HG02938 (cell line): ENCODE measurements around the gene NIM1K.
"Not testable (repeated sequence)": the region's sequence is repeated elsewhere in the genome, so short reads cannot be mapped to it uniquely, and the experiment has no call there.

Source experiments
- ATAC-seq: cut with Tn5 transposase; IDR thresholded peaks from one replicate; pipeline ENCODE4 v1.9.1; 2021; ENCODE audit warnings: mild to moderate bottlenecking, moderate library complexity; ENCODE audit not compliant: unreplicated experiment

Gene NIM1K

DNA sequence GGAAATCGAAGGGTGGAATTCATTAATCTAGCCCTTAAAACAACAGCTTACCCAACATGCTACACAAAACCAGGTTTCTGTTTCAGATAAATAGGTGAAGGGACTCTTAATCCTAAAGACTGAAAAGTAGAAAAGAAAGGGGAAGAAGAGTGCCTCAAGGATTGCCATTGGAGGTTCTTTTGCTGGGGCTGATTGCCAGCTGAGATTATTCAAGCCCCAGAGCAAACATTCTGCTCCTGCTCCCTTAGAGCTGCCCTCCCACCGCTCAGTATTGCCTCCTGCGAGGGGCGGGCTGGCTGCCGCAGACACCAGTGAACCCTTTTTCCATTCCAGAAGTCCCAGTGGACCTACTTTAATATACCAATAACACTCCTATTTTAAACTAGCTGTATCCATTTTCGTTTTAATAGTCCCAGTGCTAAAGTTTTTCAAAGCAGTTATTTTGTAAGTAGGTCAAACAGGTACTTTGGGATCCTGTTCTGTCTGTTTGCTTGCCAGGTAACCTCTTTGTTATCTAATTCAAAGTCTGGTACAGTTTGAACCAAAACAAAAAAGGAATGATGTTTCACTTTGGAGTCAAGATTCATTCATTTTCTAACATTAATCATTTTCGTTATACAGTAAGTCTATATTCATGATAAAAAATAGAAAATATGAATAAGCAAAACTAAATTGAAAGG, 82.5 kb downstream of the NIM1K start:
- no peak for ATAC-seq

- no peak for ATAC-seq
Measured at GRCh38 chr5:43275391-43275790, 83.4 kb downstream of the NIM1K start.

- ATAC-seq = no peak
Measured at GRCh38 chr5:43279548-43280274, 87.7 kb downstream of the NIM1K start.

DNA sequence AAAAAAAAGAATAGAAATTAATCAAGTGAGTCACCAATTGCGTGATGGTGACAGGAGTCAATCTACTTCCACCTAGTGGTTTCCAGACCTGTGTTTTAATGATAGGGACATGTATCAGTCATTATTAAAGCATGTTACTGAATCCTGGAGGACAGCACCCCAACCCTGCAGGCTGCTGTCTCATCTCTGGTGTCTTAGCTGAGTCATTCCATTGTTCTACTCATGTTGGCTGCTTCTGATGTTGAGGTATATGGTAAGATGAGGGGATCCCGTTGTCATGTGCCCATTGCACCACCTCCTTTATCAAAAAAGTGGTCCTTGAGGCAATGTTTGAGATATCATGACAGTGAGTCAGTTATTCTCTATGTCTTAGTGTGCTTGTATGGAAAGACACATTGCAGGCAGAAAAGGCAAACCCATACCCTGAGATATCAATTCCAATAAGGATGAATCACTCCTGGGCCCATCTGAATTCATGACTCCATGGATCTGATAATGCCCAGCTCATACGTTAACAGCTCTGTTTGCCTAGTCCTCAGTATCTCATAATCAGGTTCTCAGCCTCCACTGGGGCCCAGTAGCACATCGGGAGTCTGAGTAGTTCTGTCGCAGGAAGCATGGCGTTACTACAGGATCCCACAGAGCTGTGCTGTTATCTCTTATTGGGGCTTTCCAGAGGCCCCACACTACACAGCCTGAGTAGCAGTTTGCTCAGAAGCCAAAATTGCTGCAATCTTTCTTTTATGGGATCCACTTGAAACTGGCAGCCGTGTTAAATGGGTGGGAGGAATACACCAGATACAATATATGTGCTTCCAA, 90.0 kb downstream of the NIM1K start:
- ATAC-seq = no peak

DNA sequence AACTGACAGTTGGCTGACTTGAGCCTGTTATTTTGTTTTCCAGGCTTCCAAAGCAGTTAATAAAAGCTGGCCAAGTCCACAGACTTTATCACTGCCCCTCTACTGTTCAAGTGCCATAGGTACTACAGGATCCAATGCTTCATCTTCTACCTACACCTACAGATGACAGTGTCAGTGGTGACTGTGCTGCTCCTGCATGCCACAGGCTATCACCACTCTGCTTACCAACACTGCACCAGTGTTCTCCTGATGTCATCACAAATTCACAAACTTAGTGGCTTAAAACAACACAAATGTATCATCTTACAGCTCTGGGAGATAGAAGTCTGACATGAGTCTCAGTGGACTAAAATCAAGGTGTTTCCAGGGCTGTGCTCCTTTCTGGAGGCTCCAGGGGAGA, 94.6 kb downstream of the NIM1K start:
- no peak for ATAC-seq

DNA sequence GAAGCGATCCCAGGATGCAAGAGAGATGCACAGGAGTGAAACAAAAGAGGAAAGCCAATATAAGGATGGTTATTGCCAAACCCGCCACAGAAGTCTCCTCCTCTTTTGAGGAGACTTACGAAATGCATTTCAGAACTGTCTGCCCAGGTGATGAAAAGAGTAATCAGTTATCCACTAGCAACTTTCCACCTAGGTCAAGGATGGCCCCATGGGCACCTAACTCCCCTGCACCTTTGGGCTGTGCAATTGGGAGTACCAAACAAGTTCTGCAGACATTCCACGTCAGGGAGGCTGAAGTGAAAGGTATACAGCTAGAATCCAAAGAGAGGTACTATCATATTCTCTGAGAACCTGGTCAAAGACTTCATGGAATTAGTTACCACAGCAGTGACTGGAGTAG, 95.5 kb downstream of the NIM1K start:
- ATAC-seq = no peak

DNA sequence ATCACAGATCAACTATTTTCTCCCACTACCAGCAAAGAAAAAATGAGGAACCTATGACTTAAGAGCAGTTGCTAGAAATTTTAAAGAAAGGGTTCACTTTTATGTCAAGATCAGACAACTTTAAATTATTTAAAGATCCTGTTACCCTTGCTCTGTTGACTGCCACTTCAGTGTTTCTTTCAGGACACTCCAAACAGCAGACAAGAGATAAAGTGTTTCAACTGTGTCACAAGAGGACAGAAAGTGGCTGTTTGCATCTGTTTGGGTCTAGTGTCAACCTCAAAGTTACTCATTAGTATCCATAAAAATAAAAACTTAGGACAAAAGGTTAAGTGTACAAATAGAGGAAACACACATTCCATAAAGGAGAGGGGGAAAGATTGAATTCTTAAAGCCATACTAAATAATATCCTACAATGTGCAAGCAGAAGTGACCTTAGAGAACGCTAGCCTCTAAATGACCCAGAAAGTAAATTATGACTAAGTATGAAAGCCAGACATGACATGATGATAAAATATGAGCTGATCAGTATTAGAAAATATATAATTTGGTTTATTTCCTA, 96.3 kb downstream of the NIM1K start:
- no peak for ATAC-seq

- ATAC-seq = no peak
Measured at GRCh38 chr5:43290726-43291125, 98.7 kb downstream of the NIM1K start.

DNA sequence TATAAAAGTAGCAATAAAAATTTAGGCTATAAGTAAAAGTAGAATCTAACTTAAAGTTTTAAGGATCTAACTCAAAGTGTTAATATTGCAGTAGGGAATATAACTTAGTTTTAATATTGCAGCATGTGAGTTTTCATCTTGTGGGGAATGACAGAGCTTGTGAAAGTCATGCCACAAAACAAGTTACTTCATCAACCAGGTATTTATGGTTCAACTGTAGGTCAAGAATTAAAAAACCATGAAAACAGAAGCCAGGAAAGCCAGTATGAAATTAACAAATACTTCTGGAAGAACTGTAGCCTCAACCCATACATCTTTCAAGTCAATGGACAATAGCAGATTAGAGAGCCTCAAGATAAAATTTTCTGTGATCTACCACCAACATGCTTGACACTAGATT, 102.2 kb downstream of the NIM1K start:
- no peak for ATAC-seq

DNA sequence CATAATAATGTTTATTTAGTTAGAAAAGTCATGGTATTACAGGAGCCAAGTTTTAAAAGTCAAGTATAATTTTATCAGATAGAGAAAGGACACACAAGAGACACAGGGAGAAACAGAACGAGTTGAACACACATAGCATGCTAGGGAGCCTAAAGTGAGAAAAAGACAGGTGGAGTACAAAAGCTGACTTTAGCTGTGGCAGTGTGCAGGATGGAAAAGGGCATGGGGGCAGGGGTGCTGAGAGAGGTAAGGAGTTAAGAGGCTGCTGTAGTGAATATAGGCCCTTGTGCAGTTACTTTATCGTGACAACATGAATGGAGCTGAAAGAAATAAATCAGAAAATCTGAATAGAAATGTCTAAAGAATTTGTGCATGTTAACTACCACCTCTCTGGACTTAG, 103.2 kb downstream of the NIM1K start:
- ATAC-seq = no peak

DNA sequence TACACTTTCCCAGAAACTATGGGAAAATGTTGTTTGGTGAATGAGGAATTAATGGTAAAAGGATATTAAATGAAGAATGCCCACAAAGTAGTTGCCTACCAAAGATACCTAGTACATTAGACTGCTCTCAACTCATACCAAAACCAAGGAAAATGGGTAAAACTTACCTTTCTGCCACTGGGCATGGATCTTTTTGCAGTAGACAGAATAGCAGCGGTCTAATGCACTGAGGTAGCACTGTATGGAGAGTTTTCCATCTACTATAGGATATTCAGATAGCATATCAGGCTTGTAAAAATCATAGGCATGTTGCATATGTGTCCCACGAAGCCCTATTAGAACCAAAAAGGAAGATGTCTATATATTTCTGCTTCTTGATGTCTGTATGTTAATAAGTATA, 104.8 kb downstream of the NIM1K start:
- ATAC-seq = no peak

- ATAC-seq = no peak
Measured at GRCh38 chr5:43298443-43298842, 106.4 kb downstream of the NIM1K start.

DNA sequence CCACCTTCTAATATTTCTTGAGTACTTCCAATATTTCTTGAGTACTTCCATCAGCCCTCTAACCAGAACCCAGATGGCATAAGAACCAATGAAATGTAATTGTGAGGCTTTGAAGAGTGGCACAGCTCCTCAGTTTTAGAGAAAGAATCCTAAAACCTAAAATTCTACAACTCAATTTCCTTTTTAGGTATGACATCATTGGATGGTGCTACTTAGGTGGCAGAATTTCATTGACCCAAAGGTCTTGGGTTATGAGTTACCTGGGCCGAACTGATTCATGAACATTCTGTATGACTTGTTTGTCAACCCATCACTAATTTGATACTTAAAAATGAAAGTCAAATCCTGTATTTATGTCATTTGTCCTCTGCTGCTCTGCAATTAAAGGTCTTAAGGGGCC, 108.1 kb downstream of the NIM1K start:
- ATAC-seq = no peak

DNA sequence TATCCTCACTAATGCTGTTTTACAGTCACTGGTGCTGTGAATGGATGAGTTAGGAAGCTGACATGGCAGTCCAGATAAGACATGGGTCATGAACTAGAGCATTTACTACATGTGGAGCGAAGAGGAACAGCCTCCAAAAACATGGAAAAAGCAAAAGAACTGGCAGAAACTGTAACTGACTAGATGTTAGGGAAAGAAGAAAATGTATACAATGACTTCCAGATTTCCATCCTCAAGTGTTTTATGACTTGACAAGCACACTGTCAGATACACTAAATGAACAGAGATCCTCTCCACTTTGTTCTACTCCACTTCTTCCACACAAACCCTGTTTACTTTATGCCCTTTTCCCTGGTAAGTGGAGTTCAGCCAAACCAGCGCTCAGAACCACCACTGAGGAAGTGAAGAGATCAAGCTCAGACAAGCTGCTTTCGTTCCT, 109.6 kb downstream of the NIM1K start:
- no peak for ATAC-seq

DNA sequence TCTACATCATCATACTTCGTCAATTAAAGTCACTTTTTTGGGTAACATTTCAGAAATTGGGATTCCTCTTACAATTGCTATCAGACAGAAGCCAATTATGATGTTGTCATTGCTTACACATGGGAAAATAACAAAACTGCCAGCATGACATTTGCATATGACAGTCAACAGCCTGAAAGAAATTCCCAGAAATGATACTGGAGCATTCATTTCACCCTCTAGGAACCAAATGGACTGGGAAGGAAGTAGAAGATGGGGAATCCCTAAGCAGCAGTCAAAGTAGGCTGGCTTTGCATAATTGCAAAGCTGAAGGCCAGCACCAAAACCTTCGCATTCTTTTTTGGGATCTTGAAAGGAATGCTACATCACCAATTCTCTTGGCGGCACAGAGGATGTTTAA, 110.5 kb downstream of the NIM1K start:
- no peak for ATAC-seq

DNA sequence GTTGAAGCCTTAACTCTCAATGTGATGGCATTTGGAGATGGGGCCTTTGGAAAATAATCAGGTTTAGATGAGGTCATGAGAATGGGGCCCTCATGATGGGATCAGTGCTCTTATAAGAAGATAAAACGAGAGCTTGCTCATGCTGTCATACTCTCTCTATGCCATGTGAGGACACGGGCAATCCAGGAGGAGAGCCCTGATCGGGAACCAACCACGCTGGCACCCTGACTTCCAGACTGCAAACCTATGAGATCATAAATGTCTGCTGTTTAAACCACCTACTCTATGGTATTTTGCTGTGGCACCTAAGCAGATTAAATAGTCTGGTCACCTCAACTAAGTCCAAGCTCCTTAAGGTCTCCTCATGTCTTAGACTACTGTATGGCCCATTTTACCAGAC, 111.2 kb downstream of the NIM1K start:
- no peak for ATAC-seq

- ATAC-seq = no peak
Measured at GRCh38 chr5:43304525-43304924, 112.5 kb downstream of the NIM1K start.

DNA sequence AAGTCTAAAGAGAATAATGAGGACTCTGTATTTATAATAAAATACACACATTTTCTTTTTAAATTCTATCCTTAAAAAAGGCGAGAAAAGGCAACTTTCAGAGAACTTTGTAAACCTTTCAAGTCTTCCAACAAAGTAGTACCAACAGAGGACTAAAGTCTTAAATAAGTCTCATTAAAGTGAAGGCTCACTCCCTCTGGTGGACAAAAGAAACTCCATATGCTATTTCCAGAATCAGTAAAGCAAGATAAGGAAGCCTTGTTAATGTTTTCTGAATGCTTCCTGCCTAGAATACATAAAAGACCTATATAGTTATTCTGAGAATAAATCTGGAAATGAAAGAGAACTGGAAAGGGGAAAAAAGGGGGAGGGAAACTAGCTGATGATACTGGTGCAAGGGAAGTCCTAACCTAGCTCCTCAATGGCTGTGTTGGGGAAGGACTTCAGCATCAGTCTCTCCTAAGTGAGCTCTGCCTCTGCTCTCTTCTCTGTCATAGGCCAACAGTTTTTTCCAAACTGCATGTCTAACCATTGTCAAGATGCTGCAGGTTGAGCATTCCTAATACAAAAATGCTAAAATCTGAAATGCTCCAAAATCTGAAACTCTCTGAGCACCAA, 114.0 kb downstream of the NIM1K start:
- ATAC-seq = peak; percentile 59

- not testable (repeated sequence) for ATAC-seq
Measured at GRCh38 chr5:43306954-43307353, 114.9 kb downstream of the NIM1K start.

DNA sequence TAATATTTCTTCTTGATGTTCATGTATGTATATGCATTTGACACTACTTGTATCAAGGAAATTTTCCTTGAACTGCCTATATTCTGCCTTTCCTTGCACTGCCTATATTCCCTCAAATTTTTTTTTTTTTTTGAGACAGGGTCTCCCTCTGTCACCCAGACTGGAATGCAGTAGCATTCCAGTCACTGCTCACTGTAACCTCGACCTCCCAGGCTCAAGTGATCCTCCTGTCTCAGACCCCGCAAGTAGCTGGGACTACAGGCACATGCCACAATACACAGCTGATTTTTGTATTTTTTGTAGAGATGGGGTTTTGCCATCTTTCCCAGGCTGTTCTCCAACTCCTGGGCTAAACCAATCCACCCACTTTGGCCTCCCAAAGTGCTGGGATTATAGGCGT, 117.1 kb downstream of the NIM1K start:
- ATAC-seq = no peak

DNA sequence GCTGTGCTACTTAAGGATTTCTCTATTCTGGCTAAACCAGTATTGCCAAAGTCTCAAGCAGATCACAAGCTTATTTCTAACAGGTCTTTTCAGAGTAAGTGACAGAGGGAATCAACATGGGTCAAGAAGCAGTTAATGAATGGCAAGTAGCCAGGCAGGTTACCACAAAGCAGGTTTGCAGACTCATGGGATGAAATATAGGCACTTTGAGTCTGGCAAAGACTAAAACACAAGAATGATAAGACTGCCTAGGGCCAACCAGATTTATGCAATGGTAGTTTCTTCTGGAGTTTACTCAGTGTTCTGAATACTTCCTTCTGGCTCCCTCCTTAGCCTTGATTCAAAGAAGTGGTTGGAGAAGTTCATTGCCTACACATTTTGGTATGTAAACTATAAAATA, 117.6 kb downstream of the NIM1K start:
- no peak for ATAC-seq
